ENCODE results near the gene PPME1.

Gene PPME1

GRCh38 chr11:74162681-74163467 lies 8.2 kb upstream of the PPME1 start:
- DNase-seq, result no peak

DNA sequence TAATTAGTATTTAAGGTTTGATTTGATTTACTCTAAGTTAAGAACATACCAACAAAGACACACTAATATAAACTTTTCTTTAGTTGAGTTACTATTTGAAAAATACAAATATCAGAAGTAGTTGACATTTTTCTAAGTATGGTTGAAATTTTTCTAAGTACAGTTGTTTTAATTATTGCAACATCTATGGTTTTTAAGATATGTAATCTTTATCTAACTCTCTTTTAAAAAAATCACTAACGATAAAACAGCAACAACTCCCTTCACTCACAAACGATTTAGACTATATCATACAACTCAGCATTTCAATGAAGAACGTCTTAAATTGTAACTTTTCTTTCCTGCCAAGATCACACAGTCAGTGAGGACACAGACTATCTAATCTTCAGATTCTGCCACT lies 2.3 kb upstream of the PPME1 start:
- no peak for DNase-seq

GRCh38 chr11:74169738-74170458 lies 1.2 kb upstream of the PPME1 start:
- no peak for DNase-seq

GRCh38 chr11:74171630-74171968 lies 510 bp downstream of the PPME1 start:
- DNase-seq, result no peak

- no peak for DNase-seq
Measured at GRCh38 chr11:74171997-74172396, 908 bp downstream of the PPME1 start.

- no peak for DNase-seq
Measured at GRCh38 chr11:74175920-74176319, 4.8 kb downstream of the PPME1 start.

- DNase-seq, result no peak
Measured at GRCh38 chr11:74179234-74180052, 8.4 kb downstream of the PPME1 start.

DNA sequence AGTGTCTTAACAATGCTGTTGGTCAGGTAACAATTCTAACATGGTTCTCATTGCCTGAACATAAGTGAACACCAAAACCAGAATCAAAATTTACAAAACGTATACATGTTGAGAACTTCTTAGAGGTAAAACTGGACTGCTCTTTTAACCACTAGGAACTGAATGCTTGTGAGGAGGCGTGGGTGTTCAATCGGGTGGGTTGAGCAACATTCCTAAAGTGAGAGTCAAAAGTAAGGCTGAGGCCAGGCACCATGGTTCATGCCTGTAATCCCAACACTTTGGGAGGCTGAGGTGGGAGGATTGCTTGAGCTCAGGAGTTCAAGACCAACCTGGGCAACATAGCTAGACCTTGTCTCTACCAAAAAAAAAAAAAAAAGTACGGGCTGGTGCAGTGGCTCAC lies 11.5 kb downstream of the PPME1 start:
- no peak for DNase-seq

GRCh38 chr11:74185285-74185684 lies 14.2 kb downstream of the PPME1 start:
- DNase-seq, result no peak

DNA sequence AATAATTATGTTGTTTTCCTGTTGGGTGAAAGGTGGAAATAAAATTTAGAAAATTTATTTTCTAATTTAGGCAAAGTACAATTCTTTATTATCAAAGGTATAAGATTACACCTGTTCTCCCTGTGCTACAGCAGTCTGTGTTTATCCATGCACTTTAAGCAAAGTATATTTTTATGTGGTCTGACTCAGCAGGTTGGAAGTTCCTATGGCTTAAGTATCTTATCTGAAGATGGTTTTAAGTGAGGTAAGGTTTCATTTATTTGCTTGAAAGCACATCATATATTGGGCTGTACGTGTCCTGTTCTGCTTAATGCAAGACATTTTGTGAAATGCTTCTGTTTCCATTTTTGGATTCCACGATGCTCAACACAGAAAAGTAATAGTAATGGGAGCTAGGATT lies 14.6 kb downstream of the PPME1 start:
- DNase-seq, result no peak

DNA sequence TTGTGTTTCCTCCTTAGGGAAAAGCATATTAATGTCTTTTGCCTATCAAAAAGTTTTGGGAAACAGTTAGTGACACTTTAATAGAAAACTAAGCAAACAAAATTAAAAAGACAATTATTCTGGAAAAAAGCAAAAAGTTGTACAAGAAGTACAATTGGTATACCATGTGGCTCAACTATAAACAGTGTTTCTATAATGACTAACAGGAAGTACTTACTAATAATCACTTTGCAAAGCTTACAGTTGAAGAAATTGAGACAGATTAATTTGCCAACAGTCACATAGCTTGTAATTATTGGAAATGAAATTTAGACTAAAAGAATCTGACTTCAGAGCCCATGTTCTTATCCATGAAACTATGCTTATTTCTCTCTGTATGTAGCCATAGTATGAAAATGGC lies 24.7 kb downstream of the PPME1 start:
- DNase-seq, result no peak

DNA sequence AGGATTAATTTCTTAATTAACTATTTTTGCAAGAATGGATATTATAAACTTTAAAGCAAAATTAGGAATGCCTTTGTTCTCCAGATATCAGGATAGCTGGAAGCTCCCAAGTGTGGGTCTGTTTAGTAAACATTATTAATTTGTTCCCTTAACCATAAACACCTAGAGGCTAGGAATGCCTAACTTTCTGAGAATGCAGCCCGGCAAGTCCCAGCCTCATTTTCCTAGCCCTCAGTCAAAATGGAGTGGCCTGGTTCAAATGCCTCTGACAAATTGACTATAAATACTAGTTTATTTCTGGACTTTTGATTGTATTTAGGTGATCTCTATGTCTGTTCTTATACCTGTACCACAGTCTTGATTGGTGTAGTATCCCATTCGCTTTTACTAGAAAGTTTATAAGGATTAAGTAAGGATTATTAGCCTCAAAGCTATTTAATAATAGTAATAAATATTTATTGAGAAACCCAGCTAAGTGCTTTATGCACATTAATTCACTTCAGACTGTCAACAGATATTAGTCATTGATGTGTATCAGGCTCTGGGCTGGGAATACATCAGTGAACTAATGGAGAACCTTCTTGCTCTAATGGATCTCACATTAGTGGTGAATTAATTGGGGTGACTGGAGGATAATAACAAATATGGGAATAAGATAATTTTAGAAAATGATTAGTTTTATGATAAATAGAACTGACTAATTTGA lies 25.8 kb downstream of the PPME1 start:
- no peak for DNase-seq

- no peak for DNase-seq
Measured at GRCh38 chr11:74203966-74204365, 32.9 kb downstream of the PPME1 start.

DNA sequence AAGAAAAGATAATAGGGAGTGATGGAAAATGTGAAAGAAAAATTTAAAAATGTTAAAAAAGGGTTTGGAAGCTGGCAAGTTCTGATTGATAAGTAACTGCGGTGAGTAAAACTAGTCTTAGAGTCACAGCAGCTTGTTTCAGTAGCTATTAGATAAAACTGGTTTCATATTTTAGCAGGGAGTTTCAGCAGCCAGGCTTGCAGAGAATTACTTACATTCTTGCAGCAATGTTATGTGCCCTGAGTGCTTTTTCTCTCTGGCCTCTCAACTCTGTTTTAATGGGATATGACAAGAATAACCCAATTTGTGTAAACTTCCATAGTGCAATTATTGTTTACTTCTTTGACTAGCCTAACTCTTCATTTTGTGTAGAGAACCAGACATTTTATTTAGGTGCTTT lies 33.6 kb downstream of the PPME1 start:
- no peak for DNase-seq

DNA sequence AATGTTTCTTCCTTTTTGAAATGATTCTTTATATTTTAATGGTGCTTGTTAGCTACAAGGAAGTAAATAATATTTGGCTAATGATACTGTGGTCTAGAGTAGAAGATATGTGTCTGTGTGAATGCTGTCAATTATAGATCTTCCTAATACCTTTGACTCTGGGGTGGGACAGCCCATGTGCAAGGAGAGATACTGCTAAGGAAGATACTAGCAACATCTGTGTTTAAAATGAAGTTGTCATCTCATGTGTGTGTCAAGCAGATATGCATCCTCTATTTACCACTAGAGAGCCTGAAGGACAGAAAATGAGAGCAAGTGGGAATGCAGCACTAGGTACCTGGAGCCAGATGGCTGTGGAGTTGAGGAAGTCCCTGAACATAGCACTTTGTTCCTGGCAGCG lies 34.1 kb downstream of the PPME1 start:
- DNase-seq, result no peak

DNA sequence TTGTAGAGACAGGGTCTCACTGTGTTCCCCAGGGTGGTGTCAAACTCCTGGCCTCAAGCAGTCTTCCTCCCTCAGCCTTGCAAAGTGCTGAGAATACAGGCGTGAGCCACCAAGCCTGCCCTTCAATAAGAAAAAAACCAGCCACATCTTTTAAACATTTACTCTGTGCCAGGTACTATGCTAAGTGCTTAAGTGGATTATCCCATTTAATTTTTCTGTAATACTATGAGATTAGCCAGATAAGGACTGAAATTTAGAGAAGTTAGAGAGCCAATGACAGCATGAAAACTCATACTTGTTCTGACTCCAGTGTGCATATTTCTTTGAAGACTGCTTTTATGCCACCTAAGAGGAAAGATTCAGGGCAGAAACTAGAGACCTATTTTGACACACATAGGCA lies 35.7 kb downstream of the PPME1 start:
- no peak for DNase-seq

DNA sequence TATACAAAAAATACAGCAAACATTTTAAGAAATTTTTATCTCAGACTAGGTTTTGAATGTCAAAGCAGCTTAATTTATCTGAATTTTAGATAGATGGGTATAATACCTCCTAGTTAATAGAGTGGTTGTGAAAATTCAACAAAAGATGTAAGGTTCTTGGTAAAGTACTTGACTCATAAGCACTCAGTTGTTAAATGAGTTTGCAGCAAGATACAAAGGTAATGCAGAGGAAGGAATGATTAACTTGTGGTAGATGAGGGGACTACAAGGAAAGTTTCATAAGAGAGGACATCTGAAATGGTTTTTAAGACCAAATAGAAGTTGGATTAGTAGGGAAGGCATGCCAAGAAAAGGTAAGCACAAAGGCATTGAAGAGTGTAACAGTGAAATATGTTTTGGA lies 37.4 kb downstream of the PPME1 start:
- no peak for DNase-seq

DNA sequence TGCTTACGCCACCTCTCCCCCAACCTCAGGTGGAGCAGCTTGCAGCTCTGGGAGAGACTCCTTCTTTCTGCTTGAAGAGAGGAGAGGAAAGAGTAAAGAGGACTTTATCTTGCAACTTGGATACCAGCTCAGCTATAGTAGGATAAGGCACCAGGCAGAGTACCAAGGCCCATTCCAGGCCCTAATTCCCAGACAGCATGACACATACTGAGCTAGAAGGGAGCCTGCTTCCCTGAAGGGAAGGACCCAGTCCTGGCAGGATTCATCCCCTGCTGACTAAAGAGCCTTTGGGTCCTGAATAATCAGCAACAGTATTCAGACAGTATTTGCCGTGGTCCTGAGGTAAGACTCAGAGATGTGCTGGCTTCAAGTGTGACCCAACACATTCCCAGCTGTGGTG lies 41.4 kb downstream of the PPME1 start:
- no peak for DNase-seq

DNA sequence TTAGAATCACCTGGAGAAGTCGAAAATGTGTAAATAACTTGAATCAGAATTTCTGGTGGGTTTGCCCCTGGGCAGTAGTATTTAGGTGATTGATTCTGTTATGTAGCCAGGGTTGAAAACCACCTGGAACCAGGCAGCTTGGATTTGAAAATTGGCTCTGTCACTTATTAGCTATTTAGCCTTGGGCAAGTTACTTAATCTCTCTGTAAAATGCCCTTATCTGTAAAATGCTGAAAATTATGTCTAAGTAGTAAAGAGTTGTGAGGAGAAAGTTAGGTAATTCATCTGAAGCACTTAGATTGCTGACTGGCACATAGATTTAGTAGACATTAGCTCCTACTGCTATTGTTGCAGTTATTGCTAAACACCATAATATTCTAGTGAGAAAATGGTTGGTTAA lies 49.3 kb downstream of the PPME1 start:
- no peak for DNase-seq

DNA sequence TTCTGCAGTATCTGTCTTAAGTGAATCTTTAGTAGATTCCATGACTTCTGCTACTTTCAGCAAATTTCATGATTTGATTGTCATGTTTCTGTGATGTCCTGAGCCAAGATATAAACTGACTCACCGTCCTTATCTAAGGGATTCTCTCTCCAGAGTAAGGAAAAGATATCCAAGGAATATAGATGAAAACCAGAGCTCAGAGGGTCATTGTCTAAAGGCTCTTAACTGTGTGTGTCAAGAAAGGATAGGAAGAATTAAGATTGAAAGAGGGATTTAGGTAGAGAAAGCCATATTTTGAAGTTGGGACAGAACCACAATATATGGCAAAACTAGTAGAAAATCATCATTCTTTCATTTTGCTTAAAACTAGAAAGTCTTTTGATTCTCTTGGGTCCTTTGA lies 50.7 kb downstream of the PPME1 start:
- DNase-seq, result no peak

DNA sequence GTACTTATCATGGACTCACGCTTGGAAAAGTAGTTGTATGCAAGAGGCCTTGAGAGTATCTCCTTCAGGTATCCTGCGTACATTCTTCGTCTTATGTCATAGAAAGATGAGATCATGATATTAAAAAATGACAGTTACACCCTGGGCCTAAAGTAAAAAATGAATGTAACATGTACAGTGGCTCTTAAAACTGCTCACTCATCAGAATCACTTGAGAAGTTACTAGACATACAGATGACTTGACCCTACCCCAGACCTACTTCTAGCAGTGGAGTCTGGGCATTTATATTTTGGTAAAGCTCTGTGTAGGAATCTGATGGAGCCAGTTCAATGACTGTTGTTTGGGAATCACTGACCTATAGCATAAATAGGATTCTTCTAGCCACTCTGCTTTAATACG lies 54.5 kb downstream of the PPME1 start:
- no peak for DNase-seq

GRCh38 chr11:74226907-74227306 lies 55.8 kb downstream of the PPME1 start:
- no peak for DNase-seq

- DNase-seq, result no peak
Measured at GRCh38 chr11:74232311-74232950, 61.3 kb downstream of the PPME1 start.

Measured in NCI-H1436 treated with DMSO at 0.1 percent for 48 hours (cell line).